ENCODE measurements around the gene PON3.
"Not testable (repeated sequence)": the region's sequence is repeated elsewhere in the genome, so short reads cannot be mapped to it uniquely, and the experiment has no call there.

PON3 gene

GRCh38 chr7:95411666-95412065 lies 15.5 kb upstream of the PON3 start:
- DNase-seq = no peak

GRCh38 chr7:95411036-95411435 lies 14.9 kb upstream of the PON3 start:
- DNase-seq = no peak

- DNase-seq = no peak
These were observed 11.6 kb upstream of the PON3 start for GRCh38 chr7:95407751-95408150.

GRCh38 chr7:95405800-95406199 lies 9.6 kb upstream of the PON3 start:
- DNase-seq = no peak

- no peak for DNase-seq
These were observed 9.0 kb upstream of the PON3 start for GRCh38 chr7:95405208-95405607.

GRCh38 chr7:95404316-95404865 lies 8.2 kb upstream of the PON3 start:
- peak; percentile 22 for DNase-seq

GRCh38 chr7:95398155-95398940 lies 2.2 kb upstream of the PON3 start:
- no peak for DNase-seq

- no peak for DNase-seq
These were observed 1.2 kb upstream of the PON3 start for GRCh38 chr7:95397381-95397780.

- DNase-seq = no peak
These were observed 430 bp downstream of the PON3 start for GRCh38 chr7:95395755-95396135.

- DNase-seq = no peak
These were observed 1.8 kb downstream of the PON3 start for GRCh38 chr7:95394370-95394769.

GRCh38 chr7:95391761-95392160 lies 4.4 kb downstream of the PON3 start:
- no peak for DNase-seq

GRCh38 chr7:95389516-95389915 lies 6.7 kb downstream of the PON3 start:
- DNase-seq = no peak

- DNase-seq = not testable (repeated sequence)
These were observed 16.7 kb downstream of the PON3 start for GRCh38 chr7:95379457-95379856.

GRCh38 chr7:95376632-95377400 lies 19.4 kb downstream of the PON3 start:
- DNase-seq = no peak

- DNase-seq = no peak
These were observed 20.5 kb downstream of the PON3 start for GRCh38 chr7:95375591-95376257.

GRCh38 chr7:95373323-95373722 lies 22.9 kb downstream of the PON3 start:
- no peak for DNase-seq

- DNase-seq = no peak
These were observed 27.9 kb downstream of the PON3 start for GRCh38 chr7:95368235-95368634.

GRCh38 chr7:95367606-95368005 lies 28.6 kb downstream of the PON3 start:
- DNase-seq = no peak

GRCh38 chr7:95365151-95365550 lies 31.0 kb downstream of the PON3 start:
- DNase-seq = no peak

GRCh38 chr7:95357623-95358022 lies 38.6 kb downstream of the PON3 start:
- no peak for DNase-seq

- DNase-seq = no peak
These were observed 53.4 kb downstream of the PON3 start for GRCh38 chr7:95342642-95343307.

GRCh38 chr7:95342029-95342428 lies 54.1 kb downstream of the PON3 start:
- no peak for DNase-seq

- no peak for DNase-seq
These were observed 55.7 kb downstream of the PON3 start for GRCh38 chr7:95340491-95340890.

Data from right hindlimb (tissue), 1 donor.